ENCODE results near the gene MINDY4. TPM values are rescaled to one million over a fixed set of nuclear protein-coding genes. Genes with fewer than 3 reads are reported as not detected.

Gene MINDY4
- total and polyA plus RNA-seq, 4 donors = 0.93 to 6.1 (median 1.9) TPM

GRCh38 chr7:30859940-30860496 is 88.8 kb downstream of the MINDY4 start:
- 93% methylated on average over 13 of the region's 13 CpGs for WGBS
- no peaks in the 10 kb centered on the region for H3K27me3 ChIP-seq (ENCODE audit: control insufficient read depth in 4 of 4, insufficient read depth in 4 of 4, low read length in 3 of 4)
- TF ChIP-seq RXRA (IDR thresholded peaks at IDR 0.05) (no peak), FOXA1 (IDR thresholded peaks at IDR 0.05) (no peak), ATF3 (IDR thresholded peaks at IDR 0.05) (no peak), EGR1 (IDR thresholded peaks at IDR 0.05; ENCODE audit: low read depth in 2 of 2) (no peak), MAX (IDR thresholded peaks at IDR 0.05) (no peak), HNF4G (IDR thresholded peaks at IDR 0.05) (no peak), SP1 (IDR thresholded peaks at IDR 0.05) (no peak)

GRCh38 chr7:30861612-30862011 is 90.4 kb downstream of the MINDY4 start:
- no peak for DNase-seq (ENCODE audit: low spot score)
- H3K4me1 ChIP-seq (ENCODE audit: control insufficient read depth in 4 of 4, insufficient read depth in 4 of 4, low read length in 3 of 4) = peaks cover under 1 to 6% (median 4%) of the 10 kb centered on the region in 4 donors
- H3K36me3 ChIP-seq (ENCODE audit: control insufficient read depth in 4 of 4, insufficient read depth in 3 of 4, low read depth in 1 of 4, low read length in 3 of 4) = no peaks in the 10 kb centered on the region
- H3K9ac ChIP-seq (ENCODE audit: low read depth in 1 of 2, low read length in 2 of 2) = no peak overlapping the region
- 96% methylated on average over 7 of the region's 7 CpGs for WGBS
- H3K9me3 ChIP-seq (ENCODE audit: control insufficient read depth in 4 of 4, low read length in 3 of 4) = no peaks in the 10 kb centered on the region
- H3K27me3 ChIP-seq (ENCODE audit: control insufficient read depth in 4 of 4, insufficient read depth in 4 of 4, low read length in 3 of 4) = no peaks in the 10 kb centered on the region
- H3K27ac ChIP-seq (ENCODE audit: low read depth in 1 of 2, low read length in 2 of 2) = no peak overlapping the region
- H3K4me3 ChIP-seq (ENCODE audit: low read depth in 1 of 3, low read length in 3 of 3) = no peak overlapping the region
- TF ChIP-seq, protein P1, sequence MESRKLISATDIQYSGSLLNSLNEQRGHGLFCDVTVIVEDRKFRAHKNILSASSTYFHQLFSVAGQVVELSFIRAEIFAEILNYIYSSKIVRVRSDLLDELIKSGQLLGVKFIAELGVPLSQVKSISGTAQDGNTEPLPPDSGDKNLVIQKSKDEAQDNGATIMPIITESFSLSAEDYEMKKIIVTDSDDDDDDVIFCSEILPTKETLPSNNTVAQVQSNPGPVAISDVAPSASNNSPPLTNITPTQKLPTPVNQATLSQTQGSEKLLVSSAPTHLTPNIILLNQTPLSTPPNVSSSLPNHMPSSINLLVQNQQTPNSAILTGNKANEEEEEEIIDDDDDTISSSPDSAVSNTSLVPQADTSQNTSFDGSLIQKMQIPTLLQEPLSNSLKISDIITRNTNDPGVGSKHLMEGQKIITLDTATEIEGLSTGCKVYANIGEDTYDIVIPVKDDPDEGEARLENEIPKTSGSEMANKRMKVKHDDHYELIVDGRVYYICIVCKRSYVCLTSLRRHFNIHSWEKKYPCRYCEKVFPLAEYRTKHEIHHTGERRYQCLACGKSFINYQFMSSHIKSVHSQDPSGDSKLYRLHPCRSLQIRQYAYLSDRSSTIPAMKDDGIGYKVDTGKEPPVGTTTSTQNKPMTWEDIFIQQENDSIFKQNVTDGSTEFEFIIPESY (IDR thresholded peaks at IDR 0.05) = no peak
- TF ChIP-seq SP1 (IDR thresholded peaks at IDR 0.05) (no peak), HNF4A (conservative IDR thresholded peaks at IDR 0.05) (no peak), ATF3 (IDR thresholded peaks at IDR 0.05) (no peak), RAD21 (IDR thresholded peaks at IDR 0.05) (no peak), TAF1 (conservative IDR thresholded peaks at IDR 0.05) (no peak), NR2F2 (IDR thresholded peaks at IDR 0.05) (no peak), GABPA (IDR thresholded peaks at IDR 0.05 in 1 of 2, conservative IDR thresholded peaks at IDR 0.05 in 1 of 2) (no peak), CTCF (IDR thresholded peaks at IDR 0.05; ENCODE audit: low read depth, low read length, missing input control) (no peak), MAX (IDR thresholded peaks at IDR 0.05) (no peak), FOXA2 (IDR thresholded peaks at IDR 0.05) (no peak), EGR1 (IDR thresholded peaks at IDR 0.05; ENCODE audit: low read depth in 2 of 2) (no peak), HNF4G (IDR thresholded peaks at IDR 0.05) (no peak), YY1 (IDR thresholded peaks at IDR 0.05) (no peak)

More at GRCh38 chr7:30859940-30860496, 88.8 kb downstream of the MINDY4 start:
- H3K4me1 ChIP-seq (ENCODE audit: control insufficient read depth in 4 of 4, insufficient read depth in 4 of 4, low read length in 3 of 4) = no peaks in the 10 kb centered on the region
- no peaks in the 10 kb centered on the region for H3K36me3 ChIP-seq (ENCODE audit: control insufficient read depth in 4 of 4, insufficient read depth in 3 of 4, low read depth in 1 of 4, low read length in 3 of 4)
- H3K9ac ChIP-seq (ENCODE audit: low read depth in 1 of 2, low read length in 2 of 2) = no peak overlapping the region
- H3K27ac ChIP-seq (ENCODE audit: low read depth in 1 of 2, low read length in 2 of 2) = no peak overlapping the region
- H3K4me3 ChIP-seq (ENCODE audit: low read depth in 1 of 3, low read length in 3 of 3) = no peak overlapping the region
- no peak for DNase-seq (ENCODE audit: low spot score)
- no peaks in the 10 kb centered on the region for H3K9me3 ChIP-seq (ENCODE audit: control insufficient read depth in 4 of 4, low read length in 3 of 4)
